Endothelial cell of umbilical vein (primary cell): ENCODE measurements around the gene BLM. TPM values are rescaled to one million over a fixed set of nuclear protein-coding genes. Genes with fewer than 3 reads are reported as not detected.

Source experiments
- BruUV-seq: library from RNA; stranded (reverse); fragments of 400-500 nt; replicated peaks from 2 replicates; lab custom pipeline; 2021; lab: Mats Ljungman, UMichigan
- CTCF ChIA-PET: fragments of 300-600, 350-600 bp; sonication (Branson Sonifier 250); formaldehyde crosslinking; loops from one replicate; lab custom pipeline; 2021; ENCODE audit warnings: antibody characterized with exemption, inconsistent platforms; lab: Charles Lee
- POLR2A ChIA-PET: fragments of 300-600, 350-600 bp; sonication (Branson Sonifier 250); formaldehyde crosslinking; loops from one replicate; lab custom pipeline; 2021; ENCODE audit warnings: antibody characterized with exemption, inconsistent platforms; lab: Charles Lee
- DNase-seq: peaks from one replicate; pipeline ENCODE4 v3.0.0-alpha.2; 2011; ENCODE audit warnings: low read depth, low spot score
- FAIRE-seq: peaks from 2 replicates; lab custom pipeline; 2011; peaks lifted over from hg19 to GRCh38; lab: Jason Lieb, UNC
- H2AFZ ChIP-seq: 2 replicates; pipeline ENCODE4 v1.6.0; 2012; ENCODE audit warnings: low read depth, low read length, control low read depth, inconsistent platforms
- H3K27ac ChIP-seq: 2 replicates; pipeline ENCODE4 v1.5.1; 2011; ENCODE audit warnings: low read depth, mild to moderate bottlenecking, control low read depth, low read length, moderate library complexity; ENCODE audit not compliant: insufficient read depth
- H3K27me3 ChIP-seq, 2 experiments: 2 replicates each; pipeline versions ENCODE4 v1.6.0 to v1.6.1; 2011; ENCODE audit warnings: low read length in 2 of 2, mixed read lengths in 1 of 2; ENCODE audit not compliant: control insufficient read depth in 2 of 2, insufficient read depth in 2 of 2
- H3K36me3 ChIP-seq, 2 experiments: 2 replicates in 1 of 2; 3 replicates in 1 of 2; pipeline ENCODE4 v1.5.1; 2011; ENCODE audit warnings: low read length in 2 of 2, mild to moderate bottlenecking in 1 of 2, moderate library complexity in 1 of 2; ENCODE audit not compliant: control insufficient read depth in 2 of 2, insufficient read depth in 2 of 2; ENCODE audit errors: extremely low read depth in 1 of 2
- H3K4me1 ChIP-seq: 3 replicates; pipeline ENCODE4 v1.5.1; 2011; ENCODE audit warnings: mild to moderate bottlenecking, low read length; ENCODE audit not compliant: control insufficient read depth, insufficient read depth; ENCODE audit errors: extremely low read depth
- H3K4me2 ChIP-seq: 2 replicates; pipeline ENCODE4 v1.6.1; 2011; ENCODE audit warnings: low read length, control low read depth, mixed read lengths; ENCODE audit not compliant: insufficient read depth
- H3K4me3 ChIP-seq, 3 experiments: fragments of 200-600 bp in 1 of 3; sonication (generic), shearing (Covaris generic) in 1 of 3; replicated peaks in 1 of 3; 2 replicates each; pipeline ENCODE4 v1.5.1; 2011 to 2016; ENCODE audit warnings: control low read depth in 3 of 3, low read length in 3 of 3, mild to moderate bottlenecking in 2 of 3, inconsistent platforms in 1 of 3, low read depth in 1 of 3, moderate library complexity in 1 of 3; ENCODE audit not compliant: insufficient read depth in 1 of 3
- H3K79me2 ChIP-seq: 2 replicates; pipeline ENCODE4 v1.6.0; 2012; ENCODE audit warnings: low read length, inconsistent platforms; ENCODE audit not compliant: control insufficient read depth, insufficient read depth
- H3K9ac ChIP-seq: replicated peaks from 2 replicates; pipeline ENCODE3; 2011; ENCODE audit warnings: low read length, control low read depth; ENCODE audit not compliant: insufficient read depth; ENCODE audit errors: extremely low read depth
- H3K9me1 ChIP-seq: replicated peaks from 3 replicates; pipeline ENCODE4 v1.6.0; 2011; ENCODE audit warnings: mild to moderate bottlenecking, low read length; ENCODE audit not compliant: control insufficient read depth, insufficient read depth; ENCODE audit errors: extremely low read depth
- H3K9me3 ChIP-seq: replicated peaks from 2 replicates; pipeline ENCODE4 v1.5.1; 2012; ENCODE audit warnings: low read length, inconsistent platforms; ENCODE audit not compliant: control insufficient read depth, insufficient read depth
- H4K20me1 ChIP-seq: replicated peaks from 2 replicates; pipeline ENCODE3; 2011; ENCODE audit warnings: mild to moderate bottlenecking, low read length; ENCODE audit not compliant: control insufficient read depth, insufficient read depth; ENCODE audit errors: extremely low read depth
- CTCF ChIP-seq, 2 donors: IDR thresholded peaks; 1 replicate in 1 of 2; 2 replicates in 1 of 2; pipeline ENCODE4 v1.5.1; 2011; ENCODE audit warnings: low read length in 2 of 2, mild to moderate bottlenecking in 2 of 2, moderate library complexity in 2 of 2, control low read depth in 1 of 2, inconsistent platforms in 1 of 2, low read depth in 1 of 2; ENCODE audit not compliant: insufficient read depth in 1 of 2; ENCODE audit errors: extremely low read depth in 1 of 2
- FOS ChIP-seq: IDR thresholded peaks from 2 replicates; pipeline ENCODE4 v1.6.1; 2011; ENCODE audit warnings: mild to moderate bottlenecking, low read length, moderate library complexity, borderline replicate concordance; ENCODE audit not compliant: insufficient read depth
- MAX ChIP-seq: IDR thresholded peaks from 2 replicates; pipeline ENCODE4 v1.6.1; 2011; ENCODE audit not compliant: insufficient read depth, insufficient read length
- MYC ChIP-seq: IDR thresholded peaks from one replicate; pipeline ENCODE4 v1.6.1; 2011; ENCODE audit warnings: mild to moderate bottlenecking, low read depth, low read length
- POLR2A ChIP-seq: IDR thresholded peaks from 2 replicates; pipeline ENCODE4 v1.6.1; 2012; ENCODE audit warnings: low read depth, mild to moderate bottlenecking, control low read depth, low read length
- POLR2AphosphoS5 ChIP-seq: IDR thresholded peaks from 2 replicates; pipeline ENCODE4 v1.6.1; 2012; ENCODE audit warnings: low read depth, mild to moderate bottlenecking, control low read depth, low read length, moderate library complexity; ENCODE audit not compliant: insufficient read depth
- dilution Hi-C: fragments of 300-500 bp; cut with MboI; formaldehyde crosslinking; loops from one replicate; pipeline ENCODE4 v1.15.0; 2019; ENCODE audit warnings: low sequenced_read_pairs; ENCODE audit not compliant: extremely low pct_ligation_motif_present
- intact Hi-C: fragments of 100-400 bp; cut with micrococcal nuclease; formaldehyde crosslinking; loops from one replicate; pipeline ENCODE4 v1.10.0; 2022
- polyA plus RNA-seq, 4 experiments: library from polyadenylated mRNA; depleted of rRNA in 3 of 4; stranded (reverse) in 3 of 4; unstranded in 1 of 4; fragments of >200 nt; gene quantifications; 2 replicates each; pipeline versions ENCODE4 v1.2.1 to v1.2.3, GENCODE V29; 2011 to 2012; ENCODE audit warnings: missing spikeins in 1 of 4
- total RNA-seq: library from RNA; stranded (reverse); gene quantifications from 2 replicates; pipeline ENCODE4 v1.2.3, GENCODE V29; 2021

The BLM gene
- total and polyA plus RNA-seq, 2 donors (not counting 3 experiments of a cell fraction or from before 2014, with no cell fraction given), result 3.8 to 17.3 TPM

- Histone ChIP-seq H3K4me2 (no peak overlapping the region), H3K9ac (no peak overlapping the region), H4K20me1 (no peaks in the 10 kb centered on the region), H3K79me2 (no peaks in the 10 kb centered on the region), H3K27ac (no peak overlapping the region), H3K9me3 (no peaks in the 10 kb centered on the region), H3K4me1 (peaks cover under 1% of the 10 kb centered on the region), H2AFZ (no peak overlapping the region), H3K9me1 (no peaks in the 10 kb centered on the region), H3K4me3 (no peak overlapping the region), H3K27me3 (no peaks in the 10 kb centered on the region), H3K36me3 (no peaks in the 10 kb centered on the region)
- CTCF ChIA-PET, result interaction anchor here (1.1 to 1.7 kb wide), 2 partner anchors 103 to 135 kb away, joined by 4 to 6 read pairs; no protein-coding TSS in a partner anchor
- FAIRE-seq, result no peak
- dilution Hi-C loops, result no loop called here
- no peak for TF ChIP-seq MYC
- no peak for TF ChIP-seq MAX
- TF ChIP-seq POLR2A, result no peak
- no peak for TF ChIP-seq POLR2AphosphoS5
- no peak for TF ChIP-seq FOS
- TF ChIP-seq CTCF (IDR thresholded peaks at IDR 0.05; ENCODE audit: extremely low read depth in 1 of 2, insufficient read depth in 1 of 2, low read depth in 1 of 2, low read length in 2 of 2), result no peak
- intact Hi-C loops, result loop anchor here (10.0 kb wide), 1 partner anchor 128 kb away; no protein-coding TSS in a partner anchor
- no TSS peak for BruUV-seq
- POLR2A ChIA-PET, result no interaction called here
- DNase-seq, result no peak
These were observed 65.3 kb downstream of the BLM start for GRCh38 chr15:90782442-90782841.
